Left ventricle myocardium inferior (tissue), 1 donor: Measurements from ENCODE around the gene AHSA1. TPM values are rescaled to one million over a fixed set of nuclear protein-coding genes. Genes with fewer than 3 reads are reported as not detected.

Source experiments
- DNase-seq: peaks from one replicate; pipeline ENCODE4 v3.0.0-alpha.2; 2020
- H3K27ac ChIP-seq: fragments of 200-600 bp; replicated peaks from 2 replicates; pipeline ENCODE4 v1.8.0; 2021
- H3K27me3 ChIP-seq: fragments of 200-600 bp; 2 replicates; pipeline ENCODE4 v1.8.0; 2021; ENCODE audit warnings: low read depth
- H3K36me3 ChIP-seq: fragments of 200-600 bp; 2 replicates; pipeline ENCODE4 v1.8.0; 2021
- H3K4me1 ChIP-seq: fragments of 200-600 bp; 2 replicates; pipeline ENCODE4 v1.8.0; 2021
- H3K4me3 ChIP-seq: fragments of 200-600 bp; 2 replicates; pipeline ENCODE4 v1.8.0; 2021; ENCODE audit warnings: mild to moderate bottlenecking, moderate library complexity
- H3K9me3 ChIP-seq: fragments of 200-600 bp; replicated peaks from 2 replicates; pipeline ENCODE4 v1.8.0; 2021
- CTCF ChIP-seq: fragments of 200-600 bp; IDR thresholded peaks from 2 replicates; pipeline ENCODE4 v1.8.0; 2021; ENCODE audit warnings: antibody characterized with exemption, mild to moderate bottlenecking, borderline replicate concordance
- intact Hi-C: fragments of 100-400 bp; cut with micrococcal nuclease; formaldehyde crosslinking; loops from one replicate; pipeline ENCODE4 v1.11.0; 2022
- total RNA-seq: library from RNA; stranded (reverse); fragmentation: NEBNext Ultra II Directional; extraction: Animal tissue kit (Norgen Biotek cat#: 25700); gene quantifications from one replicate; pipeline ENCODE4 v1.2.1, GENCODE V29; 2021
- donor health status: DM: no; HTN: yes; CAD: no; lungs with severe emphysema.

Gene AHSA1
- total RNA-seq, 1 donor from 2014 or later, result 183 TPM

DNA sequence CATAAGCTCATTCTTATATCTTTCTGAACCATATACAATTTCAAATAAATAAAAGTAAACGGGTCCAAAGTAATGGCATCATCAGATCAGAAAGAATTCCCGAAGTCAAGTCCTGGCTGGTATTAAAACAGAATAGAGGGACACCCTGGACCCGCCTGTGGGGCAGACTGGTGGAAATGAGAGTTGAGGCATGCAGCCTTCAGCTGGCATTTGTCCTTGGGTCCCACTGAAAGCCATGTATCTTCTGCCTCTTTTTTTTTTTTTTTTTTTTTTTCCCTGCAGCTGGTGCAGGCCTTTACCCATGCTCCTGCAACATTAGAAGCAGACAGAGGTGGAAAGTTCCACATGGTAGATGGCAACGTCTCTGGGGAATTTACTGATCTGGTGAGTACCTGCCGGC lies 9.9 kb downstream of the AHSA1 start:
- DNase-seq, result no peak
- Histone ChIP-seq H3K27me3 (no peaks in the 10 kb centered on the region), H3K9me3 (no peaks in the 10 kb centered on the region), H3K36me3 (peaks cover 70% of the 10 kb centered on the region), H3K4me1 (no peaks in the 10 kb centered on the region), H3K4me3 (no peak overlapping the region), H3K27ac (no peak overlapping the region)
- intact Hi-C loops, result no loop called here
- TF ChIP-seq CTCF, result no peak

DNA sequence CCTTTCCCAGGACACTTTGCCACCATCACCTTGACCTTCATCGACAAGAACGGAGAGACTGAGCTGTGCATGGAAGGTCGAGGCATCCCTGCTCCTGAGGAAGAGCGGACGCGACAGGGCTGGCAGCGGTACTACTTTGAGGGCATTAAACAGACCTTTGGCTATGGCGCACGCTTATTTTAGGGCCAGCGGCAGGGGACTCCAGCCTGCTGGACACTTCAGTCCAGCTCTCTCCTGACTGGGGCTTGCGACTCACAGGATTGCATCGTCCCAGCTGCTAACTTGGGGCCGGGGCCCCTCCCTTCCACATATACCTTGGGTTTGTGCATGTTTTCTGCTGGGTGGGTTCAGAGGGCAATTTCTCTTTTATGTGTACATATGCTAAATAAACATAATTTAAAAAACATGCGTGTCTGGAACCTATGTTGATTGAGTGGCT lies 11.2 kb downstream of the AHSA1 start:
- H3K4me1 ChIP-seq, result no peaks in the 10 kb centered on the region
- no peak overlapping the region for H3K27ac ChIP-seq
- TF ChIP-seq CTCF, result no peak
- no peak overlapping the region for H3K4me3 ChIP-seq
- intact Hi-C loops, result no loop called here
- DNase-seq, result no peak
- H3K9me3 ChIP-seq, result no peaks in the 10 kb centered on the region
- H3K36me3 ChIP-seq, result peaks cover 57% of the 10 kb centered on the region
- no peaks in the 10 kb centered on the region for H3K27me3 ChIP-seq

GRCh38 chr14:77469539-77469938 lies 11.6 kb downstream of the AHSA1 start:
- no peaks in the 10 kb centered on the region for H3K9me3 ChIP-seq
- no peak overlapping the region for H3K27ac ChIP-seq
- H3K36me3 ChIP-seq, result peaks cover 53% of the 10 kb centered on the region
- H3K27me3 ChIP-seq, result no peaks in the 10 kb centered on the region
- intact Hi-C loops, result no loop called here
- H3K4me1 ChIP-seq, result no peaks in the 10 kb centered on the region
- no peak overlapping the region for H3K4me3 ChIP-seq
- no peak for TF ChIP-seq CTCF
- DNase-seq, result no peak

DNA sequence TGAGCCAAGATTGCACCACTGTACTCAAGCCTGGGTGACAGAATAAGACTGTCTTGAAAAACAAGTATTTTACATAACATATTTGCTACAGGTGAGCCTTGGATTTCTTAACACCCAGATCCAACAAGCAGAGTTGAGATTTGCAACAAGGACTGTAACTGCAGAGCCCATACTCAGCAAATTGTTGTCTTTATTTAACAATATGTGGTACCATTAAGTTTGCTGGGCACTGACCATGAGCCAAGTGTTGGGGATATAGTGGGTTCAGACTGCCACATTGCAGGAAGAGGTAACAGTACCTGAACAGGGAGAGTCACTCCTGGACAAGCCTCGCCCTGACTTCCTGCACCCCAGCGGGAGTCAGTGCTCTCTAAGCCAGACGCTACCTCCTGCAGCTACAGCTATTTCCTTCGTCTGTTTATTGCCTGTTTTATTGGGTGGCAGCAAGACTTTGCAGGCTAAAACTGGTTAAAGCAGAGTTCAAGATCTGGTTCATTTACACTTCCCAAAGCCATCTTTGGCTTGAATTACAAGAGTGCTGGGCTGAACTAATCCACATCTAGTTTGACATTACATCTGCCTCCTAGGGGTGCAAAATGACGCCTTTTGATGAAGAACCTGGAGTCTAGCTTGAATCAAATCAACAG lies 12.5 kb downstream of the AHSA1 start:
- no peak for TF ChIP-seq CTCF
- H3K36me3 ChIP-seq, result peaks cover 45% of the 10 kb centered on the region
- no peak overlapping the region for H3K4me3 ChIP-seq
- no peaks in the 10 kb centered on the region for H3K4me1 ChIP-seq
- no peaks in the 10 kb centered on the region for H3K27me3 ChIP-seq
- no peaks in the 10 kb centered on the region for H3K9me3 ChIP-seq
- no peak overlapping the region for H3K27ac ChIP-seq
- intact Hi-C loops, result no loop called here
- DNase-seq, result no peak

DNA sequence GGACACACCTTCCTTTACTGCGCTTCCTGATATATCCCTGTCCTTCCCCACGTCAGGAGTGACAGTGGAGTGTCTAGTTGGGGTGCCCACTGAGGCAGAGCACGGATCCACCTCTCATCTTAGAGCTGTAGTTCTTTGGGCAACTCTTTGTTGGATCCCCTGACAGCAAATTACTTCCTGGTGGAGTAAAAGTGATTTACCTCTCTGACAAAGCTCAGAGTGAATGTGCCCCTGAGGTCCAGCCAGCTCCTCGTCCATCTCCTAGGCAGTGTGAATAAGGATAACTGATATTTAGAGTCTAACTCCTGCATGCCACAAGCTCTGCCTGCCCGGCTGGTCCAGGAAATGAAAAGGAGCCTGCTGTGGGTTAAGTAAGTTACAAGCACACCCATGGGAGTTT lies 16.0 kb downstream of the AHSA1 start:
- DNase-seq, result no peak
- Histone ChIP-seq H3K9me3 (no peaks in the 10 kb centered on the region), H3K4me3 (no peak overlapping the region), H3K4me1 (no peaks in the 10 kb centered on the region), H3K27ac (no peak overlapping the region), H3K27me3 (no peaks in the 10 kb centered on the region), H3K36me3 (peaks cover 11% of the 10 kb centered on the region)
- intact Hi-C loops, result no loop called here
- TF ChIP-seq CTCF, result no peak
